DMS114 treated with DMSO at 0.1 percent for 48 hours (cell line): ENCODE measurements around the gene NAA10.

Experiments
- DNase-seq: peaks from one replicate; lab custom pipeline; 2025; ENCODE audit not compliant: unreplicated experiment; lab: John Stamatoyannopoulos, UW

Gene NAA10

GRCh38 chrX:153885968-153886903 is 48.6 kb downstream of the NAA10 start, which contains the start of gene L1CAM:
TSS of gene L1CAM (minus strand) at chrX:153886173. CDS start at chrX:153875836, 10,337 bp downstream.
- no peak for DNase-seq

DNA sequence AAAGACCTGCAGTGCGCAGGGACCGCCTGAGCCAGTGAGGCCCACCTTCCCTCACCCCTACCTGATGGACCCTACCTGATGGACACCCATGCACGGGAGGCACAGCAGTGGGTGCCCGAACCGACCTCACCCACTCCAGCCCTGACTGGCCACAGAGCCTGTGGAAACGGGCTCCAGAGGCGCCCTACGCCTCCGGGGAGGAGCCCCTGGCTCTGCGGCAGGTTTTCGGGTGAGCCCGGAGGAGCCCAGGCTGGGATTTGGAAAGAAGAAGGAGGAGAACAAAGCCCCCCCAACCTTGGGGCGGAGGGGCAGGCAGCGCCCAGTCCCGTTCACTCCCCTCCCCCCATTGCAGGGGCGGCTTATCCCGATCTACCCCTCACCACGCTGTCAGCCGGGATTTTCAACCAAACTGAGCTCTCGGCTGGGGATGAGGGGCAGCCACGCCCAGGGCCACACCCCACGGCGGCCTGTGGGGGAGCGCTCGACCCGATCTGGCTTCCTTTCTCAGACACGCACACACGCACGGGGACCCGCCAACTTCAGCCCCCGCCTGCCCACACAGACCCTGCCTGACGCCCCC is 49.5 kb downstream of the NAA10 start:
- DNase-seq, result no peak

- no peak for DNase-seq
These were observed 50.2 kb downstream of the NAA10 start for GRCh38 chrX:153884590-153884989.

DNA sequence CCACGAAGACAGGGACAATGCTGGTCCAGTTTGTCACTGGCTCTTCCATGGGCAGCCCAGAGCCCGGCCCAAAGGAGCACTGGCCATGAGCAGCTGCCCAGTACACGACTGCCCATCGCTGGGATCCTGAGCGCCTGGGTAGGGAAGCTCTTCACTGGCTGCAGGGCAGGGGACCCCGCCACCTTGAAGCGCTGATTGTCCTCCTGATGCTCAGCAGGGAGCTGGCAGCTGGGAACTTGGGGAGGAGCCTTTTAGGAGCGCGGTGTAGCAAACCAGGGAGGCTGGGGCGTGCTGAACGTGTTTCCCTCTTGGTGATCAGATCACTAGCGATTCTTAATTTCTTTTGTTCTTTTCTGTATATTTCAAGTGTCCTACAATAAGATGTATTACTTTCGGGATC is 50.7 kb downstream of the NAA10 start:
- no peak for DNase-seq

DNA sequence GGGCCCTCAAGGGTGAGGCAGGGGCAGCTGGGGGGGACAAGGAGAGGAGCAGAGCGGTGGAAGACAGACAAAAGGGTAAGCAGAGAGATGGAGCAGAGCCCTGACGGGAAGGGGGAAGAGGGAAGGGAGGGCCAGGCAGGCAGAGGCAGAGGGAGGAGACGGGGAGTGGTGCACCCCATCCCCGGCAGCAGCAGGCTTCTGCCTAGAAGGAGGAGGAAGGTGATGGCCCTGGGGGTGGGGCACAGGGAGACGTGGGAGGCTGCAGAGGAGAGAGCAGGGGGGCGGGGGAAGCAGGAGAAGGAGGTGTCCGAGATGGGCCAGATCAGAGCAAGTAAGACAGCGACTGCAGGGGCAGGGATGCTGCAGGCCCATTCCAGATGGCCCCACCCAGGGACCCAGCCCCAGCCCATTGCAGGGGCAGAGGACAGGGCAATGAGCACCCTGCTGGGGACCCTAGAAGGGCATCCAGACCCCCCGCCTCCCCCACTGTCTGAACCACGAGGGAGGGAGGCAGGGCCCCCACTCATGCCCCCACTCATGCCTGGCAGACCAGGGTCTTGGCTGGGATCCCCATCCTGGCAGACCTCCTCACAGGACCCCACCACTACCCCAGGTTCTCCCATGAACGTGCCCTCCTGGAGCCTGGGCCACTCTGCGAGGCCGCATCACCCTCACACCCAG is 51.5 kb downstream of the NAA10 start:
- DNase-seq, result no peak

DNA sequence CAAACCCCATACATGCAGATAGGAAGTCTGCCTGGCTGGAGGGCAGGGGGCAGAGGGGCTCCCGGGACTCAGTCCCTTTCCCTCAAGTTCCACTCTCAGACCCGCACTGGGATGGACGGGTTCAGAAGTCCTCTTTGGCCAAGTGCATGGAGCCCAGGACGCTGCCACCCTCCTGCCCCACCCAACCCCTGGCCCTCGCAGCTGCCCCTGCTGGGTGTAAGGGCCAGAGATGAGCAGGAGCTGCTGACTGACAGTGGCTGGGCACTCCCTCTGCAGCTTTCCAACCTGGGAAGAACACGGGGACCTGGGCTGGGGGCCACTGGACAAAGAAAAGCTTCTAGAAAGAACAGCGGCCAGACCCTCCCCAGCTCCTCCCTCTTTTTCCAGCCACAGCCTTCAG is 52.3 kb downstream of the NAA10 start:
- DNase-seq, result no peak

- no peak for DNase-seq
These were observed 52.7 kb downstream of the NAA10 start for GRCh38 chrX:153882086-153882498.

DNA sequence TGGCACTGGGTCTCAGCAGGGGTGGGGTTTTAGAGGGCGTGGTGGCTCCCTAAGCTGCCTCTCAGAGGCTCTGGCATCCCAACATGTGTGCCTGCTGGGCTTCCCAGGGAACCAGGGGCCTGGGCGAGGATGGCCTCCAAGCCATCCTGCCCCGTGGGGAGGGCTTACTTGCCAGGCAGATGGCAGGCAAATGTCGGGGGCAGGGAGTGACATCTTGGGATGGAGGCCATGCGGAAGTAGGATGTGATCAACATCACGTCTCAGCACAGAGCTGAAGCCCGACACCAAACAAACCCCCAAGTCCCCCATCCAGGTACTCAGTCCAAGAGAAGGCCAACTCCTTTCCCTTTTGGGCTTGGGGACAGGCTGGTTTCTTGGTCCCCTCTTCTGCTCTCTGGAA is 53.6 kb downstream of the NAA10 start:
- DNase-seq, result no peak

- DNase-seq, result no peak
These were observed 54.4 kb downstream of the NAA10 start for GRCh38 chrX:153880440-153880815.

DNA sequence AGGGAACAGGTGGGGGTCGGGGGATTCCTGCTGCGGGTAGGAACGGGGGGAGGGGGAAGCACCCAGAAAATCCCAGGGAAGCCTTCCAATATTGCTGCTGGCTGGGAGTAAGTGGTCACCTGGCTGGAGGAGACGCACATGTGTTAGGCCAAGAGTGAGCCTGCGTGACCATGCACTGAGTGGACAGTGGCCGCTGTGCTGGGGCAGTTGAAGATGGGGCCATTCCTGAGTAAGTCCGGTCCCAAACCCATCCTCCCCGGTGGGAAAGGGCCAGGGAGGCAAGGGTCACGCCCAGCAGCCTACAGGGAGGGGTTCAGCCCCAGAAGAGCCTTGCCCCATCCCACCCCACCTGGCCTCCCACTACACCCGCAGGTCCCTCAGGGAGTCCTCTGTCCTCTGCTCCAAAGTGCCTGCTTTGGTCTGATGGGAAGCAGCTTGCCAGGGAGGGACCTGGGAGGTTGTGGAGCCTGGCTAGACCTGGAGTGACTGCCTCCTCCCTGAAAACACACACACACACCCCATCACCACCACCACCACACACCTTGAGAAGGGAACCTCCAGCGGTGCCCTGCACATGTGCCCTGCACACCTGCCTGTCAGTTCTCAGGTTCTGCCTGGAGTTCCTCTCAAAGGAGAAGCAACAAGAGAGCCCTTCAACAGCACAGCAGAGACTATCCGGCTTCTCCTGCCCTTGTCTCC is 54.9 kb downstream of the NAA10 start:
- DNase-seq, result no peak
